ENCODE results near the gene TMEM125. TPM values are rescaled to one million over a fixed set of nuclear protein-coding genes. Genes with fewer than 3 reads are reported as not detected.

Gene TMEM125
- total RNA-seq: not detected

DNA sequence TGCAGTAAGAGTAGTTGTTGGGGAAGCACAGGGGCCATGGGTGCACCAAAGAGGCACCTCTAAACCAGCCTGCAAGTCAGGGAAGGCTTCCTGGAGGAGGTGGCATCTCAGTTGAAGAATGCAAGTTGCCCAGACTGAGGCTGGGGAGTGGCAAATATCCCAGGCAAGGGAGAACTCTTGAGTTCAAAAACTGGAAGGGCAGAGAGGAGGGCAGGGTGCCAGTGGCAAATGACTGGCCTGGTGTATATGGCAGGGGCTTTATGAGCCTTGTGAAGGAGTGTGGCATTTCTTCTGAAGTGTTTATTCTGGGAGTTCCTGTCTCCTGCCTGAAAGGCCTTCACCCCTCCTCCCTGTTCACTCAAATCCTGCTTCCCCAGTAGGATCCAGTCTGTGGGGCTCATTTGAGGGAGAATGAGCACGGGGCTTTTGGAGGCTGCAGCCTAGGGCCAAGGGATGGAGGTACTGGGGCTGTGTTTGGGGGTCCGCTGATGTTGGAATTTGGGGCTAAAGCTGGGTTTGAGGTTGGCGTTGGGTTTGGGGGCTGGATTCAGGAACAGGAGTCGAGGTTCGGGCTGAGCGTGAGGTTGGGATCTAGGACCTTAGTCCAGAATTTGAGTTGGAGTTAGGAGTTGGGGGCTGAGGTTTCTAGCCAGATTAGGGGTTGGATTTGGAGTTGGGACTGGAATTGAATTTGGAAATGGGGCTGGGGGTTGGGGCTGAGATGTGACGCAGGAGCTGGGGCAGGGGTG is at the start of gene TMEM125:
Gene TMEM125, plus strand, starts transcription at position 357 of the 749 bp plus-strand sequence. CDS start 2,740 bp downstream, outside the sequence.
- TF ChIP-seq, protein P1, sequence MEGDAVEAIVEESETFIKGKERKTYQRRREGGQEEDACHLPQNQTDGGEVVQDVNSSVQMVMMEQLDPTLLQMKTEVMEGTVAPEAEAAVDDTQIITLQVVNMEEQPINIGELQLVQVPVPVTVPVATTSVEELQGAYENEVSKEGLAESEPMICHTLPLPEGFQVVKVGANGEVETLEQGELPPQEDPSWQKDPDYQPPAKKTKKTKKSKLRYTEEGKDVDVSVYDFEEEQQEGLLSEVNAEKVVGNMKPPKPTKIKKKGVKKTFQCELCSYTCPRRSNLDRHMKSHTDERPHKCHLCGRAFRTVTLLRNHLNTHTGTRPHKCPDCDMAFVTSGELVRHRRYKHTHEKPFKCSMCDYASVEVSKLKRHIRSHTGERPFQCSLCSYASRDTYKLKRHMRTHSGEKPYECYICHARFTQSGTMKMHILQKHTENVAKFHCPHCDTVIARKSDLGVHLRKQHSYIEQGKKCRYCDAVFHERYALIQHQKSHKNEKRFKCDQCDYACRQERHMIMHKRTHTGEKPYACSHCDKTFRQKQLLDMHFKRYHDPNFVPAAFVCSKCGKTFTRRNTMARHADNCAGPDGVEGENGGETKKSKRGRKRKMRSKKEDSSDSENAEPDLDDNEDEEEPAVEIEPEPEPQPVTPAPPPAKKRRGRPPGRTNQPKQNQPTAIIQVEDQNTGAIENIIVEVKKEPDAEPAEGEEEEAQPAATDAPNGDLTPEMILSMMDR (IDR thresholded peaks at IDR 0.05; ENCODE audit: low read depth): no peak

DNA sequence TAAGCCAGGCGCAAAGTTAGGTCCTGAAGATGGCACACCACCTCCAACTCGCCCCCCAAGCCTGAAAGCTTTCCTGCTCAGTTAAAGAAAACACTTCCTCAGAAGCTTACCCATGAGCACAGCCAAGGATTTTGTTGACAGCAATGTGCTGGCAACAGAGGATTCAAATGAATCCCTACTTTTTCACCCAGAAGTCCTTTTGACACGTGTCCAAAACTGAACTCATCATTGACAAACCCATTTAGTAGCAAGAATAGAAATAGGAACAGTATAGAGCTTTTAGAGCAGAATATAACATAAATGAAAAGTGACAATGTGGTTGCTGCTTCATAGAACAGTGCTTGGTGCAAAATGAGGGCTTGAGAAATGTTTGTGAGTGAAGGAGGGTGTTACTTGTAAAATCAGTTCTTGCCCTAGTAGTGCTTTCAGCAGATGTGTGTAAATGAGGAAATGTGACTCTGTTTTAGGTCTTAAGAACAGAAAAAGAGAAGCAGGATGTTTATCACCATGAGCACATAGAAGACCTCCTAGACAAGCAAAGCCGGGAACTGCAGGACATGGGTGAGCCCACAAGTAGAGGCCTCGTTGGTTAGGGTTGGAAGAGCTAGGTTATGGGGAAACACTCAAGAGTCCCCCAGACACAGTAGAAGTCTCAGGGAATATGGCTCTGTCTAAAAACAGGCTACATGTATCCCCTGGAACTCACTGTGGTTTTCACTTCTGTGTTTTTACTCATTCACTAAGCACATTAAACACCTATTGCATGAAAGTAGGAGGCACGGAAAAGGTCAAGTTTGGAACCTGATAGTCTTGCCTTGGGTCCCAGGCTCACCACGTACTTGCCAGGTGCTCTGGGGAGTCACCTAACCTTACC is 48.6 kb upstream of the TMEM125 start:
- TF ChIP-seq, protein P1 (IDR thresholded peaks at IDR 0.05; ENCODE audit: low read depth): no peak

DNA sequence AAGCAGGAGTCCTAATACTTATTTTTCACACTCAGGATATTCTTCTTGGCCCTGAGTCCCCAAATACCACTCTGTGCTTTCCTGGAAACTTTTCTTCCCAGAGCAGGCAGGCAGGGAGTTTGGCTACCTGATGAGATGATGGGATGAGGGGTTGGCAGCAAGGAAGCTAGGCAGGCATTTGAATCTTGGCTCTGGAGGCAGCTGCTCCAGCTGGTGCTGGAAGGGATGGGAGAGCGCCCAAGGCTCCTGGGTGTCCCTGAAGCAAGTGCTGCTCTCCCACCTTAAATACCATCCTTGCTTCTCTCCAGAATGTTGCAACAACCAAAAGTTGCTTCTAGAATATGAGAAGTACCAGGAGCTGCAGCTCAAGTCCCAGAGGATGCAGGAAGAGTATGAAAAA is 48.0 kb upstream of the TMEM125 start:
- TF ChIP-seq, protein P1 (IDR thresholded peaks at IDR 0.05; ENCODE audit: low read depth): no peak

DNA sequence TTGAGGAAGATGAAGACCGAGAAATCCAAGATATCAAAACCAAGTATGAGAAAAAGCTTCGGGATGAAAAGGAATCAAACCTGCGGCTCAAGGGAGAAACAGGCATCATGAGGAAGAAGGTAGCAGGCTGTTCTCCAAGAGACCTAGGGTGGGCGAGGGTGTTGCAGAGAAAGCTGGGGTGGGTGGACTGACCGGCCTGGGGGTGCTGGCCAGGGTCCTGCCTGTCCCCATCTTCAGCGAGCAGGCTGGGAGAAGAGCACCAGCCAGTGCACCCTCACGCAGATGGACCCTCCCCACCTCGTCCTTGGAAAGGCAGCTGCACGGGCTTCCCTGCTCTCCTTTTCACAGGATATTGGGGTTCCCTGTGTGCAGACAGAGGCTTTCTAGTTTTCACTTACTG is 46.9 kb upstream of the TMEM125 start:
- TF ChIP-seq, protein P1 (IDR thresholded peaks at IDR 0.05; ENCODE audit: low read depth): no peak

DNA sequence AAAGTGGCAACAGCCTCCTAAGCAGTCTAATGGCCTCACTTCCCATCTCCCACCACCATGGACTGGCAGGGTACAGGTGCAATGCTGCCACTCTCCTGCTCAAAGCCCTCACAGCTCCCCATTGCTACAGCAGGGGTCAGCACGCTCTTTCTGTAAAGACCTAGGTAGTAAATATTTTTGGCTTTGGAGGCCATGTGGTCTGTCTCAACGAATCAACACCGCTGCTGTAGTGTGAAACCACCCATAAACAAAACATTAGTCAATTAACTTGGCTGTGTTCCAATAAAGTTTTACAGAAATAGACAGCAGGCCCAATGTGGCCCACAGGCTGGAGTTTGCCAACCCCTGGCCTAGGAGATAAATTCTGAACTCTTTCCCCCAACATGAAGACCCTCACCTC is 44.6 kb upstream of the TMEM125 start:
- TF ChIP-seq, protein P1 (IDR thresholded peaks at IDR 0.05; ENCODE audit: low read depth): no peak

DNA sequence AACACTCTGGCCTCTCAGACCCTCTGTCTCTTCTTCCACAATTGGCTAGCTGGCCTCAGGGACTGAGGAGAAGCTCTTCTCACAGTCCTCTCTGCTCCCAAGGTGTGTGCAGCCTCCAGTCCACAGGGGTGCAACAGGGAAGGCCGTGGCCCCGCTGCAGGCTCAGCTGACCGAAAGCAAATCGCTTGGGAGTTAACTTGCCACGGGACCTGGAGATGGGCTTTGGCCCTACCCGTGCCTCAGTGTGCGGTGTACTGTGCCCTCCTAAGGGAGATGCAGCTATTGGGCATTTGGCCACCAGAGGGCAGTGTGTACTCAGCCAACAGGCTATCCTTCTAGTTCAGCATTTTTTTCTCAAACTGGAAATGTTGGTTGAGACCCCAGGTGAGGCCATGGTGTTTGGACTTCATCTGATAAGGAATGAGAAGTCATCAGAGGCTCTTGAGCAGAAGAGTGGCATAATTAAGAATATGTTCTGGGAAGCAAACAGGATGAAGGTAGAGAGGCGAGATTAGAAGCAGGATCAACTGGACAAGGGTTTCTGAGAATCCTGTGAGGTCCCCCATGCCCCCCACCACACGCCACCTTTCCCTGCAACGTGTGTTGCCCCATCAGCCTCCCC is 42.5 kb upstream of the TMEM125 start:
- TF ChIP-seq, protein P1 (IDR thresholded peaks at IDR 0.05; ENCODE audit: low read depth): no peak
